NCI-H510A treated with DMSO at 0.1 percent for 48 hours (cell line): ENCODE measurements around the gene EGFL6.
A peak's percentile ranks its signal among the peaks of the same experiment; 100 is the strongest.

Experiments used
- DNase-seq: peaks from one replicate; lab custom pipeline; 2025; lab: John Stamatoyannopoulos, UW

The EGFL6 gene

GRCh38 chrX:13569479-13570260 is at the start of gene EGFL6:
TSS of gene EGFL6 (plus strand) at chrX:13569601. CDS start at chrX:13569862, 261 bp downstream.
- peak; percentile 2 for DNase-seq

- DNase-seq = no peak
These were observed 49.0 kb upstream of the EGFL6 start for GRCh38 chrX:13520351-13520750.

GRCh38 chrX:13520936-13521335 is 48.5 kb upstream of the EGFL6 start:
- DNase-seq = no peak

- no peak for DNase-seq
These were observed 46.6 kb upstream of the EGFL6 start for GRCh38 chrX:13522811-13523210.

GRCh38 chrX:13533726-13534125 is 35.7 kb upstream of the EGFL6 start:
- DNase-seq = no peak

GRCh38 chrX:13535376-13536165 is 33.8 kb upstream of the EGFL6 start:
- no peak for DNase-seq

GRCh38 chrX:13536551-13536950 is 32.9 kb upstream of the EGFL6 start:
- no peak for DNase-seq

- DNase-seq = no peak
These were observed 31.0 kb upstream of the EGFL6 start for GRCh38 chrX:13538414-13538813.

- no peak for DNase-seq
These were observed 28.8 kb upstream of the EGFL6 start for GRCh38 chrX:13540602-13541001.

GRCh38 chrX:13545726-13546125 is 23.7 kb upstream of the EGFL6 start:
- DNase-seq = no peak

GRCh38 chrX:13547671-13548070 is 21.7 kb upstream of the EGFL6 start:
- DNase-seq = no peak

- DNase-seq = no peak
These were observed 19.1 kb upstream of the EGFL6 start for GRCh38 chrX:13550346-13550745.

- DNase-seq = no peak
These were observed 17.8 kb upstream of the EGFL6 start for GRCh38 chrX:13551610-13552009.

GRCh38 chrX:13552892-13553291 is 16.5 kb upstream of the EGFL6 start:
- no peak for DNase-seq

GRCh38 chrX:13565511-13565910 is 3.9 kb upstream of the EGFL6 start:
- DNase-seq = no peak

GRCh38 chrX:13570261-13570605 is 832 bp downstream of the EGFL6 start:
- no peak for DNase-seq

- no peak for DNase-seq
These were observed 1.7 kb downstream of the EGFL6 start for GRCh38 chrX:13571136-13571535.

GRCh38 chrX:13574600-13574999 is 5.2 kb downstream of the EGFL6 start:
- DNase-seq = no peak

GRCh38 chrX:13579661-13580060 is 10.3 kb downstream of the EGFL6 start:
- no peak for DNase-seq

GRCh38 chrX:13581554-13581953 is 12.2 kb downstream of the EGFL6 start:
- no peak for DNase-seq

GRCh38 chrX:13587786-13588477 is 18.5 kb downstream of the EGFL6 start:
- DNase-seq = no peak

GRCh38 chrX:13590207-13590606 is 20.8 kb downstream of the EGFL6 start:
- no peak for DNase-seq

GRCh38 chrX:13590914-13591313 is 21.5 kb downstream of the EGFL6 start:
- DNase-seq = no peak
